GM21526 (cell line): Measurements from ENCODE around the gene CBLL1.
A peak's percentile ranks its signal among the peaks of the same experiment; 100 is the strongest.

Experiments used
- ATAC-seq: cut with Tn5 transposase; IDR thresholded peaks from one replicate; pipeline ENCODE4 v1.9.1; 2021; ENCODE audit warnings: moderate library complexity; ENCODE audit not compliant: unreplicated experiment, low FRiP score

Gene CBLL1

GRCh38 chr7:107743567-107744344 is at the start of gene CBLL1:
TSS of gene CBLL1 (plus strand) at chr7:107744142. CDS start at chr7:107744164, 22 bp downstream.
- ATAC-seq, result peak; percentile 92

DNA sequence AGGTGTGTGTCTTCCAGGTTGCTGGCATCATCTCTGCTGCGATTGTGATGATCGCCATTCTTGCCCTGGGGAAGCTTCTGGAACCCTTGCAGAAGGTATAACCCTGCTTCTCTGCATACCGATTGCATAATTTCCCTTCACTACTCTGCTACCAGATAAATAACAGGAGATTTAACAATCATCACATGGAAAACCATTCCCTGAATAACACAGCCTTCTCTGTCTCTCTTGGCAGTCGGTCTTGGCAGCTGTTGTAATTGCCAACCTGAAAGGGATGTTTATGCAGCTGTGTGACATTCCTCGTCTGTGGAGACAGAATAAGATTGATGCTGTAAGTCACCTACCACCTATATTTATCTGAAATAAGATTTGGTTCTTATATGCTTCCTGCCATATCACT is 49.6 kb upstream of the CBLL1 start:
- ATAC-seq, result no peak

DNA sequence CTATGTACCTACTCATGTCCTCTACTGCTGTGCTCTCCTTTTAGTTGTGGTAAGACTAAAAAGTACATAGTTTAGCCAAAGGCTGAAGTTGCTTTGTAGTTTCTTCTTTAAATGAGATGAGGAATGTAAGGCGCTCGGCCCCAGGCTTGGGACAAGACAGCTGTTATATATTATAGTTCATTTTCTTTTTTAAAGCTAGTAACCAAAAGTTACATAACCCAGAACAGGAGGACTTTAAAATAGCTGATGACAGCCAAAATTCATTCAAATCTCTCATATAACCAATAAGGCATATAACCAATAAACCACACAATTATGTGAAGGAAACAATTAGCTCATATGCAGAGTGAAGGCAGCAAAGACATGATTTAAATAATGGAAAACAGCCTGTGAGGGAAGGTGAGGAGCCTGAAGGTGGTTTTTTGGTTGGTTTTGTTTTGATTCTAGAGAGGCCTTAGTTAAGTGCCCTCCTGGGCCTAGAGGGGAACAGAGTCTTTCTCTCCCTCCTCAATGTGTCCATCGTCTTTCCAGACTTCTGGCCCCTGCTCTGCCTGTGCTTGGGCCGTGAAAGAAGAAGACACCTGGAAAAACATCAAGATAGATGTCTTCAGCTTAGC is 47.5 kb upstream of the CBLL1 start:
- no peak for ATAC-seq

GRCh38 chr7:107697321-107698049 is 46.5 kb upstream of the CBLL1 start:
- no peak for ATAC-seq

DNA sequence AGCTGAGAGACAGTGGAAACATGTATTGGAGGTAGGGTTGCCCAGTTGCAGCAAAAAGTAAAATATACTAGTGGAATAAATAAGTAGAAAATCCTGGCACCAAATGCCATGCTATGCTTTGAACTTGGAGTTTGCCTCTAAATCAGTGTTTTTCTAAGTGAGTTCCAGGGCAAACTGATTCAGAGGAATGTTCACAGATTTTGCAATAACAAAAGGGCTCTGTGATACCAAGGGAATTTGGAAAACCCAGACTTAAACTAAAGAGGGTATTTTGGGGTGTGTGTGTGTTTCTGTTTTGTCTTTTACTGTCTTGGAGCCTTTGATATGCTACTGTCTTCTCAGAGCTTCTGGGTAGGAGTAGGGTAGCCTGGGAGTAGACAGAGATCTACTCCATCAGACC is 43.4 kb upstream of the CBLL1 start:
- no peak for ATAC-seq

- no peak for ATAC-seq
Measured at GRCh38 chr7:107701191-107701590, 42.8 kb upstream of the CBLL1 start.

GRCh38 chr7:107703219-107703618 is 40.7 kb upstream of the CBLL1 start:
- ATAC-seq, result no peak

DNA sequence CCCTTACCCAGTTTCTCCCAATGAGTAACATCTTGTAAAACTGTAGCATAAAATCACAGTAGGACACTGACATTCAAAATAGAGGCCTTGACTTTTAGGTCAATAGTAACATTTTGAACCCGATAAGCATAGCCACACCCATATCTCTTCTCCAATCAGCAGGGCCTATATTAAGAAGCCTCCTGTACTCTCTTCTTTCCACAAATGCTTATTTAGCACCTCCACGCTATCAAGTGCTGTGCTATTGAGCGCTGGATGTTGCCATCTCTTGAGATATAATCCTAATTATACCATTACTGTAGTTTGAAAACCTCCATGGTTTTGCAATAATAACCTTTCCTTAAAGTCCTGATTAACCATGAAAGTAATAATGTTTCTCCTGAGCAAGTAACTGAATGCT is 40.1 kb upstream of the CBLL1 start:
- no peak for ATAC-seq

- no peak for ATAC-seq
Measured at GRCh38 chr7:107708956-107709355, 35.0 kb upstream of the CBLL1 start.

DNA sequence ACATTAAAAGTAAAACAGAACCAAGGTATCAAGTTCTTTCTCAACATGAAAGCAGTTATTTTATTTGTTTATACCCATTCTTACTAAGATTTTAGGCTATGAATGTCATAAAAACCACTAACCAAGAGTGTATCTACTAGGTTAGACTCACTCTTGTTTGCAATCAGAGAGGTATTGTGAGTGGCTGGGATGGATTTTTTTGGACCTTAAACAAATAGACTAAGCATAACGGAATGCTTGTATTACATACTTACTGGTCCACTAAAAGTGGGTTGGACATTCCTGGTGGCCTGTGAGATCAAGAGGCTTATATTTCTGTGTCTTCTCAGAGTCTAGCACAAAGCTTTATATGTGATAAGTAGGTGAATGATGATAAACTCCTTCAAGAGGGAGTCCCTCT is 32.6 kb upstream of the CBLL1 start:
- no peak for ATAC-seq

- ATAC-seq, result no peak
Measured at GRCh38 chr7:107712025-107712424, 31.9 kb upstream of the CBLL1 start.

DNA sequence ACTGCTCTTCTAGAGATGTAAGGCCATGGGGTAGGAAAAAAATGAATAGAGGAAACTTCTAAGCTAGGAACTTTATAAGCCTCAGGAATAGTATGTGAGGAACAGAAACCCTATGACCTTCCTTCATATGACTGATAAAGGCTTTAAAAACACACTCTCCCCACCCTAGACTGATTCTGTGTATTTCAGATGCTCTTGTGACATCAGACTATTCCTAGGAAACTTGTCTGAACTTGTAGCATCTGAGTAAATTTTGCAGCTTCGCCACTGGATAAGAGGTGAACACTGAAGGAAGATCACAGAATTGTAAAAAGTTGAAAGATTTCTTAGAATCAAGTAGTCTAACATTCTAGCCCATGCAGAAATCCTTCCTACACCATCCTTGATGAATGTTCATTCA is 31.0 kb upstream of the CBLL1 start:
- ATAC-seq, result no peak

- no peak for ATAC-seq
Measured at GRCh38 chr7:107715531-107715930, 28.4 kb upstream of the CBLL1 start.

GRCh38 chr7:107718456-107719193 is 25.3 kb upstream of the CBLL1 start:
- no peak for ATAC-seq

DNA sequence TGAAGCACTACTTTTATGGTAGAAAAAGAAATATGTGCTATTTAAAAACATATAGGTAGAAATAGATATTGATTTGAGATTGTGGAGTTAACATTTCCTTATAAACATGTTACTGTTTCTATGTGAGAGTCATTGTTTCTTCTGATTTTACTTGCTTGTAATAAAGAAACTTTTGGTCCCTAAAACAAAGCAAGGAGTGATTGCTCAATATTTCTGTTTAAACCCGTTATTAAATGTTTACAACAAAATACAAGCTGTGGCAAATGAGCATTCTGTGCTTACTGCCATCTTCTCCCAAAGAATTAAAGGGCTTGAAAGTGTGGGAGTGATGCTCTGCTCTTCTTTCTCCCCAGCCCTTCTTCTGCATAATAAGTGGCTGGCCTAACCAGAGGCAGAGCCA is 22.7 kb upstream of the CBLL1 start:
- no peak for ATAC-seq

DNA sequence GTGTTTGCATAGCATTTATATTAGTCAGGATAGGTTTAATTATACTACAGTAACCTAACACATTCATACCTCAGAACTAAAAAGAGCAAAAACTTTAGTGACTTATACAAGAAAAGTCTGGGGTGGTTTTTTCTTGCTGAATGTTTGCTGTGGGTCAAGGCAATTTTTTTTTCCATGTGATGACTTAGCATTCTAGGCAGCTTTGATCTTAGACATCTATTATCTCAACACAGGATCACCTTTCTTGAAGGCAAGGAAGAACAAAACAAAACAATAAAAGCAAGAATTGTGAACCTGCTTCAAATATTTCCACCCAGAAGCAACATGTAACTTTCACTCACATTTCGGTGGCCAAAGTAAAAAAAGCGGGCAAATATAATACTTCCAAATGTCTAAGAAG is 20.7 kb upstream of the CBLL1 start:
- ATAC-seq, result no peak

- no peak for ATAC-seq
Measured at GRCh38 chr7:107725138-107725740, 18.7 kb upstream of the CBLL1 start.

GRCh38 chr7:107726356-107727130 is 17.4 kb upstream of the CBLL1 start:
- ATAC-seq, result no peak

GRCh38 chr7:107728276-107728675 is 15.7 kb upstream of the CBLL1 start:
- ATAC-seq, result no peak
